Inferior parietal cortex (tissue), 1 donor: ENCODE measurements around the gene RYK.

Source experiments
- DNase-seq: peaks from one replicate; pipeline ENCODE4 v3.0.0-alpha.2; 2016; ENCODE audit errors: extremely low spot score

RYK gene

DNA sequence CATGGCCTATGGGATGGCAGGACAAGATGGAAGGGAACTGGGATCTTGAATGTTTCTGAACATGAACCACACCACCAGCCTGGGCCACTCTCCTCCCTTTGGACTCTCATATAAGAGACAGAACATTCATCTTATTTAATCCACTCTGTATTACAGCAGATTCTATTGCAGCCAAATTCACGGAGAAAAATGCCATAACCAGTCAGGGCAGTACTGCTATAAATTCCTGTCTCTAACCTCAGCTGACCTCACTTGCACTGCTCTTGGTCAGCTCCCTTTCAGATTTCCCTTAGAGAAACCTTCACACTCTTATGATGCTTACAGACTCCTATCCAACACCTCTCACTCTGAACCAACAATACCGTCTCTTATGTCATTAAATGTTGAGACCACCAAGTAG lies 101.4 kb downstream of the RYK start:
- no peak for DNase-seq

GRCh38 chr3:134148534-134148933 lies 102.1 kb downstream of the RYK start:
- no peak for DNase-seq

DNA sequence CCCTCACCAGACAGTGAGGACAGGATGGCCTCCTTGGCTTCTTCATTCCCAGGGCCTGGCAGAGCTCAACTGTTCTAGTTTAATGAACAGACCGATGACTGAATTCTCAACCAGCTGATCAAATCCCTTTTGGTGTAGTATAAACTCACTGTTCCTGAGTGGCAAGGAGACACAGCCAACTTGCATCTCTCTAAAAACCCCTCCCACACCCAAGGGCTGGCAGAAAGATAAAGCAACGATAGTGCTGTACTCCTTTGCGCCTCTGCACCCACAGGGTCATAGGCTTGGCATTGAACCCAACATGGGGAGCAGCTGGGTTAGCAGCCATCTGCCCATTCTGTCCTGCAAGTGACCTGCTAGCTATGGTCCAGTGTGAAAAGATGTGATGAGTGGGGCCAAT lies 103.2 kb downstream of the RYK start:
- peak; percentile 27 for DNase-seq

- no peak for DNase-seq
These were observed 104.0 kb downstream of the RYK start for GRCh38 chr3:134146666-134147065.

DNA sequence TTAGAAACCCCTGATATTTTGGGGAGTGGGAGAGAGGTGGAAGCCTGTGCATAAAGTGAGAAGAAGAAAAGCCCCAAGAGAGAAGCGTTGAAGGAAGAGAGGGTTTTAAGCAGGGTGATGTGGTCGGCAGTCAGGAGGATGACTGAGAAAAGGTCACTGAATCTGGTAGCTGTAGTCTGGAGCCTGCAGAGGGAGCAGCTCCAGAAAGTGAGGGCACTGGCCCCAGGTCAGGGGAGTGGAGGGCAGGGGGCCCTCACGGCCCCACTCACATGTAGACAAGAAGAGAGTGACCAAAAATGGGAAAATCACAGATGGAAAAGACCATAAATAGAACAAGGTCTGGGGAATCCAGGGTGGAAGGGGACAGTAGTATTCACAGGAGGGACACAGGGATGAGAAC lies 105.5 kb downstream of the RYK start:
- no peak for DNase-seq

GRCh38 chr3:134144694-134145093 lies 106.0 kb downstream of the RYK start:
- DNase-seq: no peak

- DNase-seq: no peak
These were observed 106.7 kb downstream of the RYK start for GRCh38 chr3:134143828-134144401.

- no peak for DNase-seq
These were observed 114.1 kb downstream of the RYK start for GRCh38 chr3:134136604-134137003.

GRCh38 chr3:134134698-134135415 lies 115.8 kb downstream of the RYK start:
- DNase-seq: no peak

- DNase-seq: no peak
These were observed 116.4 kb downstream of the RYK start for GRCh38 chr3:134134240-134134639.

DNA sequence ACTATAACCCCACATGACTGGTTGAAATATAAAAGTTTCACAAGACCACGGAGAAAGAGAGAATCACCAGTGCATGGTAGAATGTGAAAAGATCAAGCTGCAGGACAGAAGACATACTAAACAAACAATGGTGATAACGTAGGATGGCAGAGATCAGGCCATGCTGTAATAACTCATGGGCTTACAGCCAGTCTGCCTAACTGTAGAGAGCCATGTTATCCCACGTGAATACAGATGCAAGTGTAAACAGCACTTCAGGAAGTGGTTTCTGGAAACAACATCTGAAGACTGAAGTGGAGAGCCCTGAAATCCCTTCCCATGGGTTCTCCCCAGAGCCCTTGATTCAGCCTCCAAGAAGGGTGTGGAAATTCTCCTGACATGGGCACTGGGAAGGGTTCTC lies 117.7 kb downstream of the RYK start:
- DNase-seq: no peak

DNA sequence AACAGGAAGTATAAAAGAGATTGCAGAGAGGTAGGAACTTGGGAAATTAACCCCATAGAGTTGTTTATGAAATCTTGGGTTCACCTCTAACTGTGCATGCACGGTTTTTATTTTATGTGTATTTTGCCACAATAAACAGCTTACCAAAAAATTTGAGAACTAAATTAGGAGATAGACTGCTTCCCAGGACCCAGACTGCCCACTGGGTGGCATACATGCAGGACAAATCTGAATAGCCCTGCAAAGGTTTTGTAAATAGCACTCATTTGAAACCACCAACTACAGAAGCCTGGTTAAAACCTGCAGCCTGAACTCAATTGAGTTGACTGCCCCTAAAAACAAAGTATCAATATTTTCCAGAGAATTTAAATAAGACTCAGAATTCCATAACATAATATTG lies 124.5 kb downstream of the RYK start:
- no peak for DNase-seq

DNA sequence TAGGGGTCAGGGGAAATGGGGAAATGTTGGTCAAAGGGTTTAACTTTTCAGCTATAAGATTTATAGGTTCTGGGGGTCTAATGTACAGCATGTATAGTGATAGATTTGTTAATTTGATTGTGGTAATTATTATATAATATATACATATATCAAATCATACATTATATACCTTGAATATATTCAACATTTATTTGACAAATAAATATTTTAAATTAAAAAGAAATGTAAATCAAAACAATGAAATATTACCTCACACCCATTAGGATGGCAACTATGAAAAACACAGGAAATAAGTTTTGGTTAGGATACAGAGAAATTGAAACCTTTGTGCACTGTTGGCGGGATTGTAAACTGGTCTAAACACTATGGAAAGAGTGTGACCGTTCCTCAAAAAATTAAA lies 135.9 kb downstream of the RYK start:
- DNase-seq: no peak

- DNase-seq: no peak
These were observed 139.0 kb downstream of the RYK start for GRCh38 chr3:134111616-134112015.

DNA sequence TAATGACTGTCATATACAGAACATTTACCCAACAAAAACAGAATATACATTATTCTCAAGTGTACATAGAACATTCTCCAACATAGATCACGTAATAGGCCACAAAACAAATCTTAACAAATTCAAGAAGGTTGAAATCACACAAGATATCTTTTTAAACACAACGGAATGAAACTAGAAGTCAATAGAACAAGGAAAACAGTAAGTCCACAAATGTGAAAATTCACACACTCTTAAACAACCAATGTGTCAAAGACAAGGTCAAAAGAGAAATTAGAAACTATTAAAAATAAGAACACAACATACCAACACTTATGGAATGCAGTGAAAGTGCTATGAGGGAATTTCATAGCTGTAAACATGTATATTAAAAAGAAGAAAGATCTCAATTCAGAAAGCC lies 139.7 kb downstream of the RYK start:
- no peak for DNase-seq
